Suppressor macrophage treated with lipopolysaccharide for 1 hour (primary cell): ENCODE measurements around the gene TMEM31.
A peak's percentile ranks its signal among the peaks of the same experiment; 100 is the strongest.

Source experiments
- DNase-seq, 3 donors: peaks; one replicate each; pipeline ENCODE4 v3.0.0-alpha.2; 2020 to 2022

Gene TMEM31

DNA sequence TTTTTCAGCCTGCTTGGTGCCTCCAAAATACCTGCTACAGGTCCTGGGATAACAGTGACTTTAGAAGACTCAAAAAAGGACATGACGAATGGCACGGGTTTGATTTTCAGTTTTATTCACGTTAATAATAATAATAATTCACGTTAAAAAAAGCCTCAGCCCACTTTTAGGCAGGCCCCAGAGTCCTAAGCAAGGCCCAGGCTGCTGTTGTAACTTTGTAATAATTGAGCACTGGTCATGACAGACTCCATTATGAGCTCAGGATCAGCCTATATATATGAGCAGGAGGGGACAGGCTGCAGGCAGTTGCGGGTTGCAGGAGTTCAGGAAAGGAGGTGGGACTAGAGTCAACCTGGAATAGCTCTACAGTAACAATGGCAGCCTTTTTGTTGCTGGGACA is at the start of gene TMEM31:
Gene TMEM31 (plus strand): TSS at position 301 of the 400 bp plus-strand sequence. CDS start 1,350 bp downstream, outside the sequence.
- DNase-seq: no peak

- DNase-seq: no peak
These were observed 46.5 kb upstream of the TMEM31 start for GRCh38 chrX:103663981-103664762.

- DNase-seq: no peak
These were observed 44.3 kb upstream of the TMEM31 start for GRCh38 chrX:103666202-103667107.

GRCh38 chrX:103669745-103670144 is 41.0 kb upstream of the TMEM31 start:
- no peak for DNase-seq

DNA sequence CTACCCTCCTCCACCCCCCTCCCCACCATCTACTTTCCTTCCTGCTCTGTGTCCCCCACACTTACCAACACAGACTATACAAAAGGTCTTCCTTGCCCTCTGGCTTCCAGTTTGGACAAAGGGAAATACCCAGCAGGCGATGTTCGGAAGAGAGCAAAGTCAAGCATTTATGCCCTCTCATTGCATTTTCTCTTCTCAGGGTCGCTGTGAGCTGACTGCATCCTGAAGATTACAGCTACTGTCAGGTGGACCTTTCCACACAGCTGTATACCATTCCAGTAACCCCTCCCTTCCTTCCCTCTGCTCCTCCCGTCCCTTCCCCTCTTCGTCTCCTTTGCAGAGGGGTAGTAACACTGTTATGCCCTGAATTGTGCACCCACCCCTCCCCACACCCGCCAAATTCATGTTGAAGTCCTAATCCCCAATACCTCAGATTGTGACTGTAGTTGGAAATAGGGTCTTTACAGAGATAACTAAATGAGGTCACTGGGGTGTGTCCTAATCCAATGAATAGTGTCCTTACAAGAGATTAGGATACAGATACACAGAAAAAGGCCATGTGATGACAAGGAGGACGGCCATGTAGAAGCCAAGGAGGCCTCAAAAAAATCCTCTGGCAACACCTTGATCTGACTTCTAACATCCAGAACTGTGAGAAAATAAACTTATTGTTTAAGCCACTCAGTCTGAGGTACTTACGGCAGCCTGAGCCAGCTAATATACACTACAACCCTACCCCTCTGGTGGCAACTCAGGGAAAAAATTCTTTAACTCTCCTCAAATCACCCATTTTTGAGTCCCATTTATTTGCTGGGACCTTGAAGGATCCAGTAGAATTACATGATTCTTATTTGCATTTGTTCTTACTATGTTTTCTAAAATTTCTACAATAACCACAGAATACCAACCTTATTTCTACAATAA is 35.9 kb upstream of the TMEM31 start:
- DNase-seq: no peak

GRCh38 chrX:103678199-103678993 is 32.3 kb upstream of the TMEM31 start:
- DNase-seq: no peak

DNA sequence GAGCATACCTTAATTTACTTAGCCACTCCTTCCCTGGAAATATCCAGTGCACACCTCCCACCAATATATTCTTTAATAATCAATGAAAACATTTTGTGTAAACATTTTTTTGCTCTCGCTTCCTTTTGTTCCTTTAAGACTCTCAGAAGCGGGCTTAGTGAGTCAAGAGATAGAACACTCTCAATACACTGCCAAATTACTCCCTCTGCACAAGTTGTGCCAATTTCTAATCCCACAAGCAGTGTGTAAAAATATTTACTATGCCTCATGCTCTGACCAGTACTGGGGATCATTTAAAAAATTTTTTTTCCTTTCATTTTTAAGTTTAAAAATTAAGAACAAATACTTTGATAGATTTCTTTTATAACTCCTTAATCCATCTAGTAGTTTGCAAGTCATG is 29.3 kb upstream of the TMEM31 start:
- DNase-seq: no peak

- DNase-seq: peak in 2 of 3 donors; percentile 10 to 14
These were observed 25.3 kb upstream of the TMEM31 start for GRCh38 chrX:103685396-103685795.

DNA sequence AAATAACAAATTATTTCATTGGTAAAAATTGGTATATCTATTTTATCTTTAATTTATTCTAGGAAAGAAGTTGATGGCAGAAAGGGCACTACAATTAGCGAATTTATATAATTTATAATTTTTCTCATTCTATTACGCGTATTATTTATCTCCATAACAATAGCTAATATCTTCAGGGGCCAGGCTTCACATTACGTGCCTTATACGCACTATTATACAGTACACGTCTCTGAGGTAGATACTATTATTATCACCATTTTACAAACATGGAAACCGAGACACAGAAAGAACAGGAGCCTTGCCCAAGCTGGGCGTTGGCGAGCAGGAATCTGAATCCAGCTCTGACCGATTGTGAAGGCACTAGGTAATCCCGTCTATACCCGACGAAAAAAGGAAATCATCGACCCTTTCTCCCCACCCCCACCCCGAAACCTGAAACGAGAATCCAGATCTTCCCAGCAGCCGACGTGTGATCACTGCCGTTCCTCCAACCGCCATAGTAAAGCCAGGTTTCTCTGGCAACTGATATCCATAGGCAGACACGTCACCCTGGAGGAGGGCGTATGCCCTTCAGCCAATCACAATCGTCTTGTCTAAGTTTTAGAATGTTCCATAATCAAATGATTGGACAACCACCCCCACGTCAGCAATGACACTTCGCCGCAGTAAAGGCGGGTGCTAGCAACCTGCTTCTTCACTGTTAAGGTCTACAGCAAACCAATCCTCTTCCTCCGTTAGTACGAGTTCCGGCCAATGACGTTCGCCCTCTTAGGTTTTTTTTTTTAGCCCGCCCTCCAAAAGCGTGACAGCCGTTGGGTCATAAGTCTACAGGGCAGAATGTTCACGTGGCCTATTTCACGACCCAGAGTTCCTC is 24.3 kb upstream of the TMEM31 start, which contains the start of gene MORF4L2:
Gene MORF4L2 (minus strand): TSS at position 501 of the 874 bp plus-strand sequence. CDS start 9,672 bp downstream, outside the sequence.
- DNase-seq: peak; percentile 91 to 95 (median 92)

DNA sequence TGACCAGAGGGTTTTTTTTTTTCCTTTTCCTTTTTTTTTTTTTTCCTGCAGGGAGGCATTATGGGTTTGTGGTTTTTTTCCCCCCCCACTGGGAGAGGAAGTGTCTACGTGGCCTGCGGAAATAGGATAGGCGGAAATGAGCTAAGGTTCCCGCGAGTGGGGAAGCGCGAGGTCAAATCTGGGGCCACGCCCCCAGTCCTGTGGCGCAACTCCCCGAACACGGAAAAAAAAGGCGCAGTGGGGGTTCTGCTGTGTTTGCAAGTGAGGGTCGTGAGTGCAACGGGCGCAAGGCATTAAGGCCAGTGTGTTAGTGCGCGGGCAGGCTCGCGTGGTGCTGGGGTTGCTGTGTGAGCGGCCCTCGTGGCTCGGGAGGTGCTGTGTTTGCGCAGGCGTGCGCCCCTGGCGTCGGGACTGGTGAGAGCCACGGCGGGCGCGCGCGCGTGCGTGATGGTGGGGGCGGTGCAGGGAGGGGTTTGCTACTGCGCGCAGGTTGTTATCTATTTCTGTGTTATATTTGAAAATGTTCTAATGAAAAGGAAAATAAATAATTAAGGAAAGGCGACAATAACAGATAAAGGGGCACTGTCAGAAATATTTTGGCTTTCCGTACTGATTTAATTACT is 23.5 kb upstream of the TMEM31 start:
- peak; percentile 77 to 92 (median 82) for DNase-seq

- DNase-seq: peak; percentile 70 to 78 (median 77)
These were observed 23.0 kb upstream of the TMEM31 start for GRCh38 chrX:103687696-103688201.

DNA sequence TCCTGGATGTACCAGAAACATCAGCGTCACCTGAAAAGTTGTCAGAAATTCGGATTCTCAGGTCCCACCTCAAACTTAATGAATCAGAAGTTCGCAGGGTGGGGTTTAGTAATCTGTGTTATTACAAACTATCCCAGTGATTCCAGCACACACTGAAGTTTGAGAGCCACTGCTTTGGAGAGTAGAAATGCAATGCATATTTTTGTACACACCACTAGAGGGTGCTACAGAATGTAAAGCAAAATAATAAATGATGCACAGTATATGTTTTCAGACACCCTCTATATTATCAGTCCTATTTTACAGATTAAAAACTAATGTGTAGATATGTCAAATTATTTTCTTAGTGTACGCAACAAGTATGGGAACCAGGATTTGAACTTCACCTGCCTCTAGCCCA is 21.8 kb upstream of the TMEM31 start:
- peak; percentile 3 to 66 (median 57) for DNase-seq

- DNase-seq: no peak
These were observed 19.6 kb upstream of the TMEM31 start for GRCh38 chrX:103691059-103691458.

GRCh38 chrX:103697687-103698086 is 13.0 kb upstream of the TMEM31 start:
- DNase-seq: no peak

GRCh38 chrX:103699243-103699642 is 11.5 kb upstream of the TMEM31 start:
- no peak for DNase-seq

DNA sequence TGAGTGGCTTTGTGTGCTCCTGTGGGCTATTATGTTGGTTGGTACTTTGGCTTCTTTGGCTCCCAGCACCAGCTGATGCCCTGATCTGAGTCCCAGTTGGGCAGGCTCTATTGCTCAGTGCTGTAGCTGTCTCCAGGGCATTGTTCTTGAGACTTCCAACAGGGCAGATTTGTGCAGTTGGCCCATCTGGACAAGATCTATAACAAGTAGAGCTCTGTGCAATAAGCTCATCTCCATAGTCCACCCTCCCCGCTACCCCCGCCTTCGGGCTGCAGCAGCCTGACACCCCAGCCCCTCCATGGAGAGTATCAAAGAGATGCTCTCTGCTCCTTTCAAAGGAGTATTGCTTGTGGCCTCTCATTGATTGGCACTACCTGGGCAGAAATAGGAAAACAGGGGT is 5.8 kb upstream of the TMEM31 start:
- DNase-seq: no peak

GRCh38 chrX:103716962-103717361 is 6.3 kb downstream of the TMEM31 start:
- no peak for DNase-seq

DNA sequence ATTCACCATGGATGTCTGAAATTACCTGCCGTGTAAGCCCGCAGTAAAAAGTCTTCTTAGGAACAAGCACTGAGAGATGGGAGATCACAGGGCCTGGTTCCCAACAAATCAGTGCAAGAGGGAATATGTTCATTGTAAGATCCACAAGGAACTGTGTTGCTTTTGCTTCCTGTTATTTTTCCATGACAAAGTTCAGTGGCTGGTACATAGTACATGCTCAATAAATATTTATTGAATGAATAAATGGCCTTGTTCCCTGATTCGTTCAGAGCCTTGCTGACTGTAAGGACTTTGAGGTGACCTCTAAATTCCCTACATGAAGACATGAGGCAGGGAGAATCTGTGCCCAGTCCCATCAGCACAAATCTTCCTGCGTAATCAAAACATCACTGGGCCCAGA is 7.4 kb downstream of the TMEM31 start:
- DNase-seq: no peak

DNA sequence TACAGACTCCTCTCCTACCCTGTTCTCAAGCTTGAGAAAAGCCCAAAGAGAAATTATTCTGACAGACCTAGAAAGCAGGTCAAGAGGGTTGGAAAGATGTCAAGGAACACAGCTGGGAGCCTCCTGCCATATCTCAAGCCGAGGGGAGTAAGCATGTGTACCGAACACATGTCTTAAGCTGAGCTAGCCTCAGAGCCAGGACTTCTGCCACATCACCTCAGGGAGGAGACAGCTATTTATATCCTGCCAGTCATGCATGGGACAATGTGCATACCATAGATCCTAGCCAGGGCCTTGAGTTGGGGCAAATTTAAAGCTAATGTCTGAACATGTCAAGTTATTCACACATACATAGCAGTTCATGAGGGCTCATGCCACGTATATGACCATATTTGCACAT is 11.8 kb downstream of the TMEM31 start:
- no peak for DNase-seq

DNA sequence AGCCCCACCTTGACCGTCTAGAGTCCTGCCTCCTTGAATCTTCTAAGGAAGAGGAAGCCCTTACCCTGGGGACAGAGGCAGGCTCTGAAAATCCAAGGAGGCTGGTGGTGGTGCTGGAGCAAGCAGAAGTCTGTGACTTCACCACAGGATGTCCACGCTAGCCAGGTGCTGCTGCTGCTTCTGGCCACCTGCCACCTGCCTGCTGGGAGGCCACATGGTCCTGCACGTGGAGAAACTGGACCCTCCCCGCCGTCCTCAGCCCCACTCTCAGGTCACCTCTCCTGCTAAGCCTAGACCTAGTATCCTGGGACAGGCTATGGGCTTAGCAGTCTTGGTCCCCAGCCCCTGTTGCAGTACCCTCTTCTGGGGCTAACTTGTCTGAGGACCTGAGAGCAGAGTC is 15.8 kb downstream of the TMEM31 start:
- no peak for DNase-seq
